ENCODE results near the gene CADPS2.

CADPS2 gene

GRCh38 chr7:122886357-122887081 is at the start of gene CADPS2:
Gene CADPS2, minus strand, starts transcription at chr7:122886460. Its CDS starts 123 bp downstream, at chr7:122886337.
- DNase-seq, result no peak

DNA sequence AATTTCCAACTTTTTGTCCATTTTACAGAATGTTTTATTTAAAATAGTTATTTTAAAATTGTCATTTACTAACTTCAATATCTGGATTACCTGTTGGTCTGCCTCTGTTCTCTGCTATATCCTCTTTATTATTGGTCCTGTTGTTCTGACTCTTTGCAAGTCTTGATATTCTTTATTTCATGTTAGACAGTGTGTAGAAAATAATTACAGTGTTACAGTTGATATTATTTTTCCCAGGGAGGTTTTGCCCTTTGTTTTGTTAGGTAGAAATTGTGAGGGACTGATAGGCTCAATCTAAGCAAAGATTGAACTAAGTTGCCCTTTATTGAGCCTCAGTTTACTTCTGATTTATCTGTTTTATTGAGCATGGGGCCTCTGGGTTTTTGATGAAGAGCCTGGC is 49.4 kb upstream of the CADPS2 start:
- DNase-seq, result no peak

- DNase-seq, result no peak
Observed at GRCh38 chr7:122919643-122920181, 33.5 kb upstream of the CADPS2 start.

- no peak for DNase-seq
Observed at GRCh38 chr7:122914812-122915211, 28.6 kb upstream of the CADPS2 start.

DNA sequence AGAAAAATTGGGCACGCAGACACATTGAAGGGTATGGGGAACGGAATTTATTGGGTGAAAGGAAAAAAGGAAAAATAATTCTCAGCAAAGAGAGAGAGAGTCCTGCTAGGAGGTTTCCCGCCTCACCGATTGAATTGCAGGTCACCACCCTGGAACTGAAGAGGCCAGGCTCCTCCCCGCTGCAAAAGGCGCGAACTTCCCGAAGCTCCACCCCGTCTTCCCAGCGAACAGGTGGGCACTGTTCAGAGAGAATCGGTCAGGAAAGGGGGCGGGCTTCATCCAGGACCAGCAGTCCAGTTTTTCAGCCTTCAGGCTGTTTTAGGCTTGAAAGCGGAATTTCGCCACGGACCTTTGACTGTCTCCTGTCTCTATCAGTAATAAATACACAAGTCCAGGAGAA is 27.3 kb upstream of the CADPS2 start:
- no peak for DNase-seq

DNA sequence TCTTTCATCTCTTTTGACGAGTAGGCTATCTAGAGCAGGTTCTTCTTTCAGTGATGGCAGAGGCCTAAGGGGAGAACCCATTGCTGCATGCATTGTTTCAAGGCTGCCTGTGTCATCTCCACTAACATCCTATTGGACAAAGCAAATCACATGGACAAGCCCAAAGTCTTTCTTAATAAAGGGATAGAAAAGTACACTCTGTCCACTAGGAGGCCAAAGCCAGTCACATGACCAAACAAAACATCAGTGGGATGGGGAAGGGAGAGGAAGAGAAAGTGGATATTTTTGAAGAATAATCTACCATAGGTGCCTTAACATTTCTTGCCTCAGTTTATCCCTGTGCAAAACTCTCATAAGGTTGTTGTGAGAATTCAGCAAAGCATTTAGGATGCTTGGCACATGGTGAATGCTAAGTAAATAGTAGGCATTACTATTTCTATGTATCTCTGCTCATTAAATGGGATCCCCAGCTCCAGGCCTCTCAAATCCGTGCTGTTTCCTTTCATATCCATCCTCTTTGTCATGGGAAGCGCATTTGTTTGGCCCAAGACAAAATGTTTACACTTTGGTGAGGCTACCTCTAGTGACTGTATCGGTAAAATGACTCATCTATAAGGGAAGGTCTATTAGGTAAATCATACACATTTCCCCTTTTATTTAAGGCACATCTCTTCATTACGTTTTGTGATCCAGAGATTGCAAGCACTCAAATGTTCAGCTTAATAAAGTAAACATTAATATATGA is 16.7 kb upstream of the CADPS2 start:
- no peak for DNase-seq

DNA sequence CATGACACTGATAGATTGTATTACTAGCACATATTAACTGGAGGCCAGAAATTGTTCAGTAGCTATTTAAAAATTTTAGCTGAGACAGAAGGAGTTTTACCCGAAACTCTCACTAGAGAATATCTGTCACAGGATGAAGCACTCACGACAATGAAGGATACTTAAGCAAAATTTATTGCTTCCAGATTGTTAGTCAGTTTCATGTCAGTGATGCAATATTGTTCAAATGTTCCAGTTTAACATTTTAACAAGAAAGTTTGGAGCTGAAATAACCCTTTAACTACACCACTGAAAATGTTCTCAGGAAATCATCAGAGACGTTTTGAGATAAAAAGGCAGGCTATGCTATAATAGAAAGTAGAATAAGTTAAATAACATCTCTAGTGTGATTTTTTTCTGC is 15.0 kb upstream of the CADPS2 start:
- DNase-seq, result no peak

- no peak for DNase-seq
Observed at GRCh38 chr7:122896509-122896908, 10.2 kb upstream of the CADPS2 start.

- DNase-seq, result no peak
Observed at GRCh38 chr7:122893486-122893885, 7.2 kb upstream of the CADPS2 start.

DNA sequence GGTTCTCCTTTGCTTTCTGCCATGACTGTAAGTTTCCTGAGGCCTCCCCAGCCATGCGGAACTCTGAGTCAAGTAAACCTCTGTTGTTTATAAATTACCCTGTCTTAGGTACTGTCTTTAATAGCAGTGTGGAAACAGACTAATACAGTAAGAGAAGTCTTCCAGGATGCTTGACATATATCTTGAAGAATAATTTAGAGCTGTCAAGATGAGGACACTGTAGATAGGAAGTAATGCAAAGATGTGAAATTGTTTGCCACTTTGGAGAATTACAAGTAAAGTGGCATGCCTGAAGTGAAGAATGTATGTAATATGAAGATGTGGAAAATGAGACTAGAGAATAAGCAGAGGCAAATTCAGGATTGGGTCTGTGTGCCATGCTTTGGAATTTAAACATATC is 2.9 kb upstream of the CADPS2 start:
- DNase-seq, result no peak

- DNase-seq, result no peak
Observed at GRCh38 chr7:122887848-122888247, 1.6 kb upstream of the CADPS2 start.

DNA sequence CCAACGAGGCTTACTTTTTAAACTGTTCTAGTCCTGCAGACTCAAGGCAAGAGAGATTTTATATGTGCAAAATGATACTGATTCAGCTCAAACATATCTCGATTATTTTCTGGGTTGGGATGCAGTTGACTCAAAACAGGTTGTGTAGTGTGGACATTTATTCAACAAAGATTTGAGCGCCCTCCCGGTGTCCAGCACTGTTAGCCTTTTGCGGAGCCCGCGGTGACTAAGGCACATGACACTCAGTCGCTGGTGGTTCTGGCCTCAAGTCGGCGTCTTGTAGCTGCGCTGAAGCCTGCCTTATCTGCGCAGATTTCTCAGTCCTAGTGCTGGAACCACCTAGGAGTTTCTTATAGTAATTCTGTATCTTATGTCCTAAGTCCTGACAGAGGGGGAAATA is 938 bp upstream of the CADPS2 start:
- no peak for DNase-seq

DNA sequence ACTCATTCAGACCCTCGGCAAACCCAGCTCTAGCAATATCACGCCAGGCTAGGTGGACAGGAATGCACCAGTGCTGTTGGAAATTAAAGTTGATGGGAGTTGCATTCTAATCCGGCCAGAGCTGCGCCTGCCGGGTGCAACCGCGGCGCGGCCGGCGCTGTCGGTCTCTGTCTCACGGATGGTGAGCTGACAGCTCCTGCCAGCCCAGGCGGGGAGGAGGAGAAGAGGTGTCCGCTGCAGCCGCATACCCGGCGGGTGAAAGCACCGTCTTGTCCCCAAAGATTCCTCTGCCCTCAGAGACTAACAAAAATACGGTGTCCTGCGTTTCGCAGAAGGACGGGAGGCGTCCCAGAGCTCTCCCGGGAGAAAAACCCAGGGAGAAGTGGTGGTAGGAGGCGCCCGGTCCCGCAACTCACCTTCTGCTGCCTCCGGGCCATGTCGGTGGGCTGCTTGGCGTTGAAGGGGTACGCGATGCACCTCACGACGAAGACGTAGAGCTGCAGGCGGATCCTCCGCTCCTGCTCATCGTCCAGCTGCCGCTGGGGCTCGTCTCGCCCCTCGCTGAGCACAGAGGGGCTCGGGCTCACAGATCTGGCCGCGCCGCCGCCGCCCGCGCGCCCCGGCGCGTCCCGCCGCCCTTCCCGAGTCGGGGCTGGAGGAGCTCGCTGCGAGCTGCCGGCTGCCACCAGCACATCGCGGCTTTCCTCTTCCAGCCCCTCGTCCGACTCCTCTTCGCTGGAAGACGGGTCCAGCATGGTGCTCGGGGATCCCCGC is 490 bp downstream of the CADPS2 start:
- no peak for DNase-seq

DNA sequence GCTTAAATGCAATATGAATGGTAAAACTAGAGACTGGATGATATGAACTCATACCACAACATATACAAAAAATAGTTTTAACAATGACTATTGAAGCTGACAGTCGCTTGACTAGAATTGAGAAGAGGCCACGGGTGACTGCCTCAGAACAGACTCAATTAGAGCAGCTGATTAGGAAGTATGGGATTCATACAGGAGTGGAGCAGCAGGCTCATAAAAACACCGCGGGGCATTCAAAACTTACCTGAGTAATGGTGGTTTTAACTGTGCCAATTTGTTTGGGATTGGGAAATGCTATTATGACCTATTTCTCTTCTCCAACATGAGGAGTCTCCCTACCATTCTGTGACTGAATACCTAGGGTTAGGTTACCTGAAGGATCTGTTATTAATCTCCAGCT is 2.1 kb downstream of the CADPS2 start:
- no peak for DNase-seq

GRCh38 chr7:122883049-122883680 is 3.1 kb downstream of the CADPS2 start:
- no peak for DNase-seq

DNA sequence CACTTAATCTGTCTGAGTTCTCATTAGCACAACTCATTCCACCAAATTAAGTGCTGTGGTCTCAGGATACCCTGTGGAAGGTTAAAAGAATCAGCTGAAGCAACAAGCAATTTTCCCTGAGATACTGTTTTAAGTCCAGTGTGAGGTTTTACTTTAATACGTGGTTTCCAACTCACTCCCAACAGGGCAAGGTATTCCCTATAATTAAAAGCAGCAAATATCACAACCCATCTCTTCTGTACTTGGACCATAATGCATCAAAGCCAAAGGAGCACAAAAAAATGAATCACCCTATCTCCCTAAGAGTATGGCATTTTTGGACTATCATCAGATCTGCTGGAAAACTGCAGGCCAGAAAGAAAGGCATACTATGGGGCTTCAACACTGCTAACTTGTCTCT is 4.9 kb downstream of the CADPS2 start:
- no peak for DNase-seq

DNA sequence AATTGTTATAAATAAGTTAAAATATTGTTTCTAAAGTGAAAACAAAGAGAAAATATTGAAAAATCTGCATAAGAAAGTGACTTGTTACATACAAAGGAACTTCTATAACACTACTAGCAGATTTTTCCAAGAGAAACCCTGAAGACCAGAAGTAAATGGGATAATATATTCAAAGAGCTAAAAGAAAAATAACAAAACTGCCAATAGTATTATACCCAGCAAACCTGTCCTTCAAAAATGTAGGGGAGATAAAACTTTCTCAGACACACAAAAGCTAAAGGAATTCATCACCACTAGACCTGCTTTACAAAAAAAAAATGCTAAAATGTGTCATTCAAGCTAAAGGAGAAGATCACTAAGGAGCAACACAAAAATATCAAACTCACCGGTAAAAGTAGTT is 17.0 kb downstream of the CADPS2 start:
- DNase-seq, result no peak

DNA sequence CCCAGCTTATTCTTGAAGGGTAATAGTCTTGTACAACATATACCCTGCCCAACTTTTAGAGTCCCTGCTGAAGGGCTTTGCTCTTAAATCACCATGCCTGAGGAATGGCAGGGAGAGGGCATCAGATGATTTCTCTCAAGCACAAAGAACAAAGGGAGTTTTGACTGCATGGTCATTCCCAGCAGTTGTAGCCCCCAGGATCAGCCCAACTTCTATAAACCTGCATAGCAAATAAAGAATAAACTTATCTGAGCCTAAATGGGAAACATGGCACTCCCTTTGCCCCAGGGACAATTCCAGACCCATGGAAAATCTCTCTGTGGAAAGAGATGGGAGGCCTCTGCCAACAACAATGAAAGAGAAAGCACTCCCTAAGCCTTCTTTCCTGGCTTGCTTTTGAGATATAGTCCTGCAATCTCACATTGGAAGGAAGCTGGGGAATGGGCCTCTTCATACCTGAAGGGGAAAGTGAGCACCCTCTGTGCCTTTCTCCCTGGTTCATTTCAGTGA is 18.7 kb downstream of the CADPS2 start:
- DNase-seq, result no peak

- DNase-seq, result no peak
Observed at GRCh38 chr7:122864838-122865237, 21.4 kb downstream of the CADPS2 start.

GRCh38 chr7:122864016-122864415 is 22.2 kb downstream of the CADPS2 start:
- DNase-seq, result no peak

- DNase-seq, result no peak
Observed at GRCh38 chr7:122858320-122858719, 27.9 kb downstream of the CADPS2 start.

- DNase-seq, result no peak
Observed at GRCh38 chr7:122850528-122850927, 35.7 kb downstream of the CADPS2 start.

DNA sequence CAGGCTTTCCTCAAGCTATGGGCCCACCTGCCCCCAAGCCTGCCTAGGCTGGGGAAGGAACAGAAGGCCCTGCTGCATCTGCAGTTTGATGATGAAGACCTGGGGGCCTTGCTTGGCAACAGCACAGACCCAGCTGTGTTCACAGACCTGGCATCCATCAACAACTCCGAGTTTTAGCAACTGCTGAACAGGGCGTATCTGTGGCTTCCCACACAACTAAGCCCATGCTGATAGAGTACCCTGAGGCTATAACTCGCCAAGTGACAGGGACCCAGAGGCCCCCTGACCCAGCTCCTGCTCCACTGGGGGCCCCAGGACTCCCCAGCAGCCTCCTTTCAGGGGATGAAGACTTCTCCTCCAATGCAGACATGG is 36.3 kb downstream of the CADPS2 start:
- DNase-seq, result no peak

Measured in activated CD8-positive, alpha-beta memory T cell treated with anti-CD3 and anti-CD28 coated beads for 24 hours (primary cell).